ENCODE data around the gene TRIP13. TPM values are rescaled to one million over a fixed set of nuclear protein-coding genes. Genes with fewer than 3 reads are reported as not detected.
"Not testable (repeated sequence)": the region's sequence is repeated elsewhere in the genome, so short reads cannot be mapped to it uniquely, and the experiment has no call there.

Gene TRIP13
- total and polyA plus RNA-seq, 9 of the 15 experiments (the other 6 are each of a cell fraction or from before 2014, with no cell fraction given), result 24.1 to 116 (median 53.2) TPM

- TF ChIP-seq BCL6 (CRISPR knock-in tag; IDR thresholded peaks at IDR 0.05) (no peak), CHD4 (IDR thresholded peaks at IDR 0.05; ENCODE audit: insufficient read depth, insufficient replicate concordance, low read depth, low read length, poor library complexity, severe bottlenecking) (no peak), ELF1 (tag; IDR thresholded peaks at IDR 0.05) (peak; percentile 89), ILK (tag; IDR thresholded peaks at IDR 0.05; ENCODE audit: borderline replicate concordance, low read depth) (no peak), ZNF561 (CRISPR knock-in tag; conservative IDR thresholded peaks at IDR 0.05) (no peak), MAFF (IDR thresholded peaks at IDR 0.05; ENCODE audit: low read length) (no peak), NRF1 (conservative IDR thresholded peaks at IDR 0.05 in 1 of 2, IDR thresholded peaks at IDR 0.05 in 1 of 2) (no peak; a peak in 1 of 4 replicates)
These were observed at the start of gene TRIP13, which contains the start of gene BRD9 (continued) for GRCh38 chr5:892394-893136.

- intact Hi-C loops (cut with micrococcal nuclease); ATAC-seq; H3K36me3 ChIP-seq (ENCODE audit: control insufficient read depth, insufficient read depth, low read length): not testable (repeated sequence)
These were observed 49.3 kb upstream of the TRIP13 start for GRCh38 chr5:843371-843770.

More at GRCh38 chr5:843371-843770, 49.3 kb upstream of the TRIP13 start:
- H3K4me1 ChIP-seq (replicated peaks in 1 of 2; ENCODE audit: control insufficient read depth in 2 of 2, insufficient read depth in 2 of 2, low read length in 2 of 2); H2AFZ ChIP-seq (ENCODE audit: low read depth, low read length); H3K79me2 ChIP-seq (ENCODE audit: control insufficient read depth, insufficient read depth, low read length); DNase-seq (ENCODE audit: extremely low read depth in 1 of 4, low spot score in 3 of 4); FAIRE-seq; H3K9me3 ChIP-seq (replicated peaks; ENCODE audit: control insufficient read depth, insufficient read depth, low read depth, low read length); H3K9me1 ChIP-seq (ENCODE audit: control insufficient read depth, insufficient read depth, low read length); H3K9ac ChIP-seq (ENCODE audit: insufficient read depth in 1 of 2, low read depth in 2 of 2, low read length in 2 of 2); H4K20me1 ChIP-seq (replicated peaks; ENCODE audit: control insufficient read depth, insufficient read depth, low read length); H3K4me2 ChIP-seq (ENCODE audit: insufficient read depth, low read length); H3K4me3 ChIP-seq; H3K27ac ChIP-seq (ENCODE audit: extremely low read depth, low read depth, low read length); H3K27me3 ChIP-seq (ENCODE audit: control insufficient read depth in 2 of 2, insufficient read depth in 2 of 2, low read length in 2 of 2); CTCF ChIA-PET (ENCODE audit: low intra/inter-chr PET ratio); POLR2A ChIA-PET; BruUV-seq (replicated peaks): not testable (repeated sequence)
- in situ Hi-C loops (cut with MboI), result loop anchor here (10.0 kb wide), 1 partner anchor 89 kb away; no protein-coding TSS in a partner anchor
- 17% methylated on average over 6 of the region's 26 CpGs for WGBS (ENCODE audit: insufficient coverage, low coverage, missing lambda C conversion rate)

Measured in K562 (cell line).